Measurements from ENCODE around the gene MYO5A.

DNA sequence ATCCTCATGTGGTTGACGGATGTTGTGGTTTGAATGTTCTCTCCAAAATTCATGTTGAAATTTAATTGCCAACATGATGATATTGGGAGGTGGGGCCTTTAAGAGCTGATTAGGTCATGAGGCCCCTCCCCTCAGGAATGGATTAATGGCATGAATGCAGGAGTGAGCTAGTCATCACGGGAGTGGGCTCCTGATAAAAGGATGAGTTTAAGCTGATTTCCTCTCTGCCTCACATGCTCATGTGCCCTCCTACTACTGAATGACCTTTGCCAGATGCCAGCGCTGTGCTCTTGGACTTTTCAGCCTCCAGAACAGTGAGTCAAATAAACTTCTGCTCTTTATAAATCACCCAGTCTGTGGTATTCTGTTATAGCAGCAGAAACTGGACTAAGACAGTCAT lies 111.2 kb downstream of the MYO5A start:
- no peak for TF ChIP-seq ESRRA (IDR thresholded peaks at IDR 0.05; ENCODE audit: borderline replicate concordance, low read length)
- TF ChIP-seq EHF (CRISPR knock-in tag; IDR thresholded peaks at IDR 0.05) = no peak
